ENCODE data around the gene DGKB. TPM values are rescaled to one million over a fixed set of nuclear protein-coding genes. Genes with fewer than 3 reads are reported as not detected.

Gene DGKB
- total RNA-seq, 4 donors from 2014 or later: 0.27 to 0.88 (median 0.76) TPM; not detected in 1

- Histone ChIP-seq H3K36me3 (no peaks in the 10 kb centered on the region), H3K4me1 (no peaks in the 10 kb centered on the region), H3K27ac (no peak overlapping the region), H3K4me3 (no peak overlapping the region), H3K27me3 (no peaks in the 10 kb centered on the region), H3K9me3 (no peaks in the 10 kb centered on the region)
- no peak for TF ChIP-seq POLR2A (IDR thresholded peaks at IDR 0.05)
- TF ChIP-seq CTCF (IDR thresholded peaks at IDR 0.05): no peak
- no peak for DNase-seq
Observed at GRCh38 chr7:14676896-14677295, 225.7 kb downstream of the DGKB start.

- Histone ChIP-seq H3K36me3 (no peaks in the 10 kb centered on the region), H3K4me1 (no peaks in the 10 kb centered on the region), H3K4me3 (no peak overlapping the region), H3K27me3 (no peaks in the 10 kb centered on the region), H3K9me3 (no peaks in the 10 kb centered on the region), H3K27ac (no peak overlapping the region)
- no peak for DNase-seq
- TF ChIP-seq POLR2A (IDR thresholded peaks at IDR 0.05) (no peak), CTCF (IDR thresholded peaks at IDR 0.05) (no peak)
Observed at GRCh38 chr7:14673202-14673601, 229.3 kb downstream of the DGKB start.

- Histone ChIP-seq H3K27me3 (no peaks in the 10 kb centered on the region), H3K27ac (no peak overlapping the region), H3K9me3 (no peaks in the 10 kb centered on the region), H3K4me3 (no peak overlapping the region), H3K4me1 (no peaks in the 10 kb centered on the region), H3K36me3 (no peaks in the 10 kb centered on the region)
- no peak for DNase-seq
- TF ChIP-seq CTCF (IDR thresholded peaks at IDR 0.05): no peak
- TF ChIP-seq POLR2A (IDR thresholded peaks at IDR 0.05): no peak
Observed at GRCh38 chr7:14666913-14667312, 235.6 kb downstream of the DGKB start.

- Histone ChIP-seq H3K36me3 (no peaks in the 10 kb centered on the region), H3K4me3 (no peak overlapping the region), H3K9me3 (no peaks in the 10 kb centered on the region), H3K27ac (no peak overlapping the region), H3K27me3 (no peaks in the 10 kb centered on the region), H3K4me1 (no peaks in the 10 kb centered on the region)
- no peak for DNase-seq
- TF ChIP-seq CTCF (IDR thresholded peaks at IDR 0.05) (no peak), POLR2A (IDR thresholded peaks at IDR 0.05) (no peak)
Observed at GRCh38 chr7:14666304-14666703, 236.2 kb downstream of the DGKB start.

- Histone ChIP-seq H3K27me3 (no peaks in the 10 kb centered on the region), H3K4me3 (no peak overlapping the region), H3K36me3 (no peaks in the 10 kb centered on the region), H3K4me1 (peaks cover 0 to 6% (median 0%) of the 10 kb centered on the region in 4 donors), H3K9me3 (peaks cover 0 to 4% (median 0%) of the 10 kb centered on the region in 4 donors), H3K27ac (no peak overlapping the region)
- no peak for DNase-seq
- TF ChIP-seq CTCF (IDR thresholded peaks at IDR 0.05) (no peak), POLR2A (IDR thresholded peaks at IDR 0.05) (no peak)
Observed at GRCh38 chr7:14639801-14640200, 262.8 kb downstream of the DGKB start.

GRCh38 chr7:14639329-14639728 lies 263.2 kb downstream of the DGKB start:
- no peak overlapping the region for H3K27ac ChIP-seq
- H3K4me1 ChIP-seq: peaks cover 0 to 6% (median 0%) of the 10 kb centered on the region in 4 donors
- H3K36me3 ChIP-seq: no peaks in the 10 kb centered on the region
- no peaks in the 10 kb centered on the region for H3K27me3 ChIP-seq
- no peak for DNase-seq
- peaks cover 0 to 4% (median 0%) of the 10 kb centered on the region in 4 donors for H3K9me3 ChIP-seq
- no peak overlapping the region for H3K4me3 ChIP-seq
- TF ChIP-seq POLR2A (IDR thresholded peaks at IDR 0.05) (no peak), CTCF (IDR thresholded peaks at IDR 0.05) (no peak)
